Upper lobe of left lung (tissue), 6 donors: ENCODE results near the gene ELOVL6. TPM values are rescaled to one million over a fixed set of nuclear protein-coding genes. Genes with fewer than 3 reads are reported as not detected.

ENCODE experiments used
- ATAC-seq, 2 donors: fragments of 200-7000 bp; cut with Tn5 transposase; one replicate each; pipeline ENCODE4 v1.9.1; 2022; ENCODE audit warnings: mild to moderate bottlenecking in 2 of 2, moderate library complexity in 2 of 2; ENCODE audit not compliant: low FRiP score in 2 of 2
- DNase-seq, 2 donors: peaks; one replicate each; pipeline ENCODE4 v3.0.0-alpha.2; 2019 to 2020
- H3K27ac ChIP-seq, 4 donors: fragments of 200-600 bp; sonication (generic); one replicate each; pipeline ENCODE4 v1.5.1; 2016 to 2019
- H3K27me3 ChIP-seq, 4 donors: fragments of 200-600 bp; sonication (generic); one replicate each; pipeline ENCODE4 v1.5.1; 2017 to 2019
- H3K36me3 ChIP-seq, 4 donors: fragments of 200-600 bp; sonication (generic); one replicate each; pipeline ENCODE4 v1.5.1; 2016 to 2019
- H3K4me1 ChIP-seq, 4 donors: fragments of 200-600 bp; sonication (generic); one replicate each; pipeline ENCODE4 v1.5.1; 2018 to 2019
- H3K4me3 ChIP-seq, 4 donors: fragments of 200-600 bp; sonication (generic); one replicate each; pipeline ENCODE4 v1.5.1; 2017 to 2019; ENCODE audit warnings: mild to moderate bottlenecking in 2 of 4, moderate library complexity in 1 of 4
- H3K9me3 ChIP-seq, 4 donors: fragments of 200-600 bp; sonication (generic); one replicate each; pipeline ENCODE4 v1.5.1; 2018 to 2019
- CTCF ChIP-seq, 6 experiments: fragments of 450-650 bp in 4 of 6; fragments of 200-600 bp in 2 of 6; sonication (generic) in 2 of 6; IDR thresholded peaks; one replicate each; pipeline ENCODE4 v1.5.1; 2016 to 2019; ENCODE audit warnings: antibody characterized with exemption in 6 of 6
- EP300 ChIP-seq, 4 donors: sonication (generic); formaldehyde crosslinking; IDR thresholded peaks; one replicate each; pipeline ENCODE4 v1.5.1; 2017; ENCODE audit warnings: antibody characterized with exemption in 4 of 4, control low read depth in 2 of 4
- POLR2A ChIP-seq, 4 donors: fragments of 450-650 bp; IDR thresholded peaks; one replicate each; pipeline ENCODE4 v1.5.1; 2016 to 2017; ENCODE audit warnings: antibody characterized with exemption in 4 of 4, mild to moderate bottlenecking in 2 of 4
- POLR2AphosphoS5 ChIP-seq, 2 donors: sonication (generic); formaldehyde crosslinking; IDR thresholded peaks; one replicate each; pipeline ENCODE4 v1.5.1; 2017; ENCODE audit warnings: antibody characterized with exemption in 2 of 2
- WGBS, 2 donors: methylation state at CpG; one replicate each; pipeline ENCODE4 v1.1.5; 2017 to 2018; 5-methylcytosine and 5-hydroxymethylcytosine counted together
- total RNA-seq, 6 donors: library from RNA; depleted of rRNA in 4 of 6; stranded (reverse); fragments of >200 nt in 4 of 6; gene quantifications; one replicate each; pipeline versions ENCODE4 v1.1.0 to v1.2.1, GENCODE V29; 2016 to 2021
- donor health status: DM: no; HTN: no; CAD: no; lungs with moderate emphysema.
- donor health status: DM: no; HTN: yes; CAD: no; lungs with severe emphysema.

ELOVL6 gene
- total RNA-seq, 6 donors from 2014 or later = 2.1 to 10.2 (median 4.3) TPM

- no peaks in the 10 kb centered on the region for H3K36me3 ChIP-seq
- no peak overlapping the region for H3K27ac ChIP-seq
- no peak for ATAC-seq
- H3K4me1 ChIP-seq = no peaks in the 10 kb centered on the region
- no peaks in the 10 kb centered on the region for H3K27me3 ChIP-seq
- DNase-seq = no peak
- H3K9me3 ChIP-seq = no peaks in the 10 kb centered on the region
- TF ChIP-seq EP300 (IDR thresholded peaks at IDR 0.05) (no peak), POLR2AphosphoS5 (IDR thresholded peaks at IDR 0.05) (no peak), CTCF (IDR thresholded peaks at IDR 0.05) (no peak), POLR2A (IDR thresholded peaks at IDR 0.05) (no peak)
- no peak overlapping the region for H3K4me3 ChIP-seq
- WGBS, 2 donors = 93 to 96% methylated on average over 6 of the region's 6 CpGs
Measured at GRCh38 chr4:110208419-110208818, 10.0 kb upstream of the ELOVL6 start.

- 92 to 93% methylated on average over 1 of the region's 1 CpG for WGBS, 2 donors
- no peak overlapping the region for H3K27ac ChIP-seq
- no peaks in the 10 kb centered on the region for H3K4me1 ChIP-seq
- no peak for ATAC-seq
- no peak for TF ChIP-seq CTCF (IDR thresholded peaks at IDR 0.05)
- TF ChIP-seq POLR2A (IDR thresholded peaks at IDR 0.05) = no peak
- no peak for TF ChIP-seq EP300 (IDR thresholded peaks at IDR 0.05)
- TF ChIP-seq POLR2AphosphoS5 (IDR thresholded peaks at IDR 0.05) = no peak
- no peak overlapping the region for H3K4me3 ChIP-seq
- H3K36me3 ChIP-seq = no peaks in the 10 kb centered on the region
- DNase-seq = no peak
- no peaks in the 10 kb centered on the region for H3K9me3 ChIP-seq
- no peaks in the 10 kb centered on the region for H3K27me3 ChIP-seq
Measured at GRCh38 chr4:110207233-110207632, 8.8 kb upstream of the ELOVL6 start.

- no peak overlapping the region for H3K27ac ChIP-seq
- ATAC-seq = no peak
- DNase-seq = no peak
- H3K27me3 ChIP-seq = no peaks in the 10 kb centered on the region
- no peaks in the 10 kb centered on the region for H3K9me3 ChIP-seq
- H3K4me1 ChIP-seq = peaks cover 5 to 24% (median 11%) of the 10 kb centered on the region in 4 donors
- 81 to 84% methylated on average over 3 of the region's 3 CpGs for WGBS, 2 donors
- no peak overlapping the region for H3K4me3 ChIP-seq
- no peaks in the 10 kb centered on the region for H3K36me3 ChIP-seq
- TF ChIP-seq EP300 (IDR thresholded peaks at IDR 0.05) (no peak), CTCF (IDR thresholded peaks at IDR 0.05) (no peak), POLR2AphosphoS5 (IDR thresholded peaks at IDR 0.05) (no peak), POLR2A (IDR thresholded peaks at IDR 0.05) (no peak)
Measured at GRCh38 chr4:110202024-110202423, 3.6 kb upstream of the ELOVL6 start.

GRCh38 chr4:110201502-110201901, 3.1 kb upstream of the ELOVL6 start:
- 60 to 71% methylated on average over 2 of the region's 2 CpGs for WGBS, 2 donors
- ATAC-seq (no peak), DNase-seq (no peak)
- no peak overlapping the region for H3K27ac ChIP-seq
- no peak overlapping the region for H3K4me3 ChIP-seq
- TF ChIP-seq CTCF (IDR thresholded peaks at IDR 0.05) = no peak
- no peak for TF ChIP-seq EP300 (IDR thresholded peaks at IDR 0.05)
- TF ChIP-seq POLR2A (IDR thresholded peaks at IDR 0.05) = no peak
- TF ChIP-seq POLR2AphosphoS5 (IDR thresholded peaks at IDR 0.05) = no peak
- no peaks in the 10 kb centered on the region for H3K27me3 ChIP-seq
- H3K36me3 ChIP-seq = no peaks in the 10 kb centered on the region
- no peaks in the 10 kb centered on the region for H3K9me3 ChIP-seq
- peaks cover 5 to 24% (median 11%) of the 10 kb centered on the region in 4 donors for H3K4me1 ChIP-seq

GRCh38 chr4:110200689-110201088, 2.3 kb upstream of the ELOVL6 start:
- Histone ChIP-seq H3K27me3 (no peaks in the 10 kb centered on the region), H3K4me3 (no peak overlapping the region), H3K27ac (no peak overlapping the region), H3K9me3 (no peaks in the 10 kb centered on the region), H3K36me3 (no peaks in the 10 kb centered on the region), H3K4me1 (peaks cover 7 to 30% (median 11%) of the 10 kb centered on the region in 4 donors)
- ATAC-seq (no peak), DNase-seq (no peak)
- WGBS, 2 donors = 92 to 100% methylated on average over 2 of the region's 2 CpGs
- TF ChIP-seq CTCF (IDR thresholded peaks at IDR 0.05) = no peak
- TF ChIP-seq POLR2A (IDR thresholded peaks at IDR 0.05) = no peak
- no peak for TF ChIP-seq EP300 (IDR thresholded peaks at IDR 0.05)
- no peak for TF ChIP-seq POLR2AphosphoS5 (IDR thresholded peaks at IDR 0.05)
